Naive thymus-derived CD4-positive, alpha-beta T cell (primary cell): ENCODE results near the gene VPS37D. TPM values are rescaled to one million over a fixed set of nuclear protein-coding genes. Genes with fewer than 3 reads are reported as not detected.

ENCODE experiments used
- ATAC-seq: fragments of 150-1000 bp; cut with Tn5 transposase; 2 replicates; pipeline ENCODE4 v1.10.0; 2021; ENCODE audit warnings: mild to moderate bottlenecking, moderate library complexity
- CTCF ChIA-PET: fragments of 350-600 bp; sonication (Branson Sonifier 250); formaldehyde crosslinking; loops from one replicate; lab custom pipeline; 2021; ENCODE audit warnings: antibody characterized with exemption; lab: Charles Lee
- POLR2A ChIA-PET: fragments of 350-600 bp; sonication (Branson Sonifier 250); formaldehyde crosslinking; loops from one replicate; lab custom pipeline; 2021; ENCODE audit warnings: antibody characterized with exemption, inconsistent platforms; lab: Charles Lee
- DNase-seq, 9 donors: peaks; one replicate each; pipeline versions ENCODE4 v3.0.0 to v3.0.0-alpha.2; 2020 to 2022; ENCODE audit warnings: mixed read lengths in 1 of 9
- H3K27ac ChIP-seq: one replicate; pipeline ENCODE4 v1.7.0; 2013; ENCODE audit warnings: mild to moderate bottlenecking, low read depth, low read length, moderate library complexity
- H3K27me3 ChIP-seq, 2 donors: one replicate each; pipeline ENCODE4 v1.7.0; 2013; ENCODE audit warnings: low read length in 2 of 2, mild to moderate bottlenecking in 2 of 2, moderate library complexity in 2 of 2; ENCODE audit not compliant: control insufficient read depth in 2 of 2, insufficient read depth in 2 of 2
- H3K36me3 ChIP-seq, 3 experiments: 1 replicate in 2 of 3; 2 replicates in 1 of 3; pipeline ENCODE4 v1.7.0; 2013; ENCODE audit warnings: low read length in 3 of 3, mild to moderate bottlenecking in 3 of 3, moderate library complexity in 1 of 3; ENCODE audit not compliant: insufficient read depth in 3 of 3, control insufficient read depth in 2 of 3
- H3K4me1 ChIP-seq, 2 donors: one replicate each; pipeline ENCODE4 v1.7.0; 2013; ENCODE audit warnings: low read length in 2 of 2, mild to moderate bottlenecking in 2 of 2, moderate library complexity in 1 of 2; ENCODE audit not compliant: control insufficient read depth in 2 of 2, insufficient read depth in 2 of 2
- H3K4me3 ChIP-seq: 2 replicates; pipeline ENCODE4 v1.7.0; 2013; ENCODE audit warnings: mild to moderate bottlenecking, low read length
- H3K9me3 ChIP-seq, 3 experiments: 1 replicate in 2 of 3; 2 replicates in 1 of 3; pipeline ENCODE4 v1.7.0; 2013; ENCODE audit warnings: low read length in 3 of 3; ENCODE audit not compliant: control insufficient read depth in 2 of 3
- H3K27ac Mint-ChIP-seq, 9 donors: one replicate each; pipeline ENCODE4 v1.8.0; 2020 to 2022; ENCODE audit warnings: mixed read lengths in 9 of 9, mild to moderate bottlenecking in 8 of 9, moderate library complexity in 5 of 9, inconsistent platforms in 2 of 9
- H3K27me3 Mint-ChIP-seq, 5 donors: one replicate each; pipeline ENCODE4 v1.8.0; 2021 to 2022; ENCODE audit warnings: mixed read lengths in 5 of 5, mild to moderate bottlenecking in 1 of 5
- H3K36me3 Mint-ChIP-seq, 5 donors: one replicate each; pipeline ENCODE4 v1.8.0; 2020 to 2022; ENCODE audit warnings: mixed read lengths in 5 of 5, mild to moderate bottlenecking in 3 of 5, inconsistent platforms in 1 of 5
- H3K4me1 Mint-ChIP-seq, 7 donors: one replicate each; pipeline ENCODE4 v1.8.0; 2020 to 2022; ENCODE audit warnings: mixed read lengths in 7 of 7, mild to moderate bottlenecking in 3 of 7, inconsistent platforms in 1 of 7
- H3K4me3 Mint-ChIP-seq, 10 donors: one replicate each; pipeline ENCODE4 v1.8.0; 2020 to 2022; ENCODE audit warnings: mild to moderate bottlenecking in 10 of 10, mixed read lengths in 10 of 10, moderate library complexity in 6 of 10, inconsistent platforms in 2 of 10
- H3K9me3 Mint-ChIP-seq, 11 donors: one replicate each; pipeline ENCODE4 v1.8.0; 2020 to 2022; ENCODE audit warnings: mixed read lengths in 11 of 11, mild to moderate bottlenecking in 4 of 11, inconsistent platforms in 1 of 11, moderate library complexity in 1 of 11
- intact Hi-C, 2 donors: fragments of 100-400 bp; cut with micrococcal nuclease; formaldehyde crosslinking; loops; one replicate each; pipeline ENCODE4 v1.15.1; 2023
- microRNA-seq: library from miRNA; unstranded; fragments of <30 nt; microRNA quantifications from one replicate; pipeline ENCODE4 v1.2.0, GENCODE V29; 2022; ENCODE audit warnings: borderline microRNAs expressed
- polyA plus RNA-seq, 2 donors: library from polyadenylated mRNA; unstranded; fragments of 300-500 nt; fragmentation: Illumina TruSeq; gene quantifications; one replicate each; pipeline ENCODE4 v1.2.3, GENCODE V29; 2021
- total RNA-seq, 6 experiments: library from RNA in 5 of 6; stranded (reverse) in 5 of 6; gene quantifications; 1 replicate in 5 of 6; 2 replicates in 1 of 6; pipeline ENCODE4 v1.2.3 and lab custom pipeline; 2021 to 2026

The VPS37D gene
- total and polyA plus RNA-seq, 7 experiments from 2014 or later: 0.22 to 0.85 (median 0.44) TPM; not detected in 4

- no peaks in the 10 kb centered on the region for H3K27me3 ChIP-seq
- intact Hi-C loops: no loop called here
- ChIA-PET POLR2A (no interaction called here), CTCF (interaction anchor here (0.5 kb wide), 1 partner anchor 929 kb away, joined by 4 read pairs; no protein-coding TSS in a partner anchor)
- H3K4me1 Mint-ChIP-seq: peaks cover 8 to 27% (median 17%) of the 10 kb centered on the region in 7 donors
- no peak overlapping the region for H3K27ac Mint-ChIP-seq
- H3K9me3 Mint-ChIP-seq: peaks cover 0 to 2% (median 0%) of the 10 kb centered on the region in 11 donors
- H3K27me3 Mint-ChIP-seq: peaks cover 0 to 24% (median 5%) of the 10 kb centered on the region in 5 donors
- peak overlapping the region in 9 of 10 donors; percentile 26 to 86 (median 56) for H3K4me3 Mint-ChIP-seq
- ATAC-seq: no peak
- H3K4me3 ChIP-seq: no peak overlapping the region
- no peak overlapping the region for H3K27ac ChIP-seq
- DNase-seq: no peak
- H3K36me3 ChIP-seq: no peaks in the 10 kb centered on the region
- H3K4me1 ChIP-seq: peaks cover 16 to 22% of the 10 kb centered on the region in 2 donors
- peaks cover 0 to 1% (median 0%) of the 10 kb centered on the region in 5 donors for H3K36me3 Mint-ChIP-seq
- no peaks in the 10 kb centered on the region for H3K9me3 ChIP-seq
Measured at GRCh38 chr7:73721377-73721817, 53.8 kb downstream of the VPS37D start.

Small RNA genes within 50 kb of the gene (microRNA-seq; reads per million reads assigned to microRNA genes)
- gene MIR4284: not detected

Other genes with a start within 250 kb of the VPS37D start
- under 1 TPM in 3 of 5 experiments, not detected in 2; 0.15 to 0.24 (median 0.22) TPM for gene FZD9, start 234.1 kb upstream of the VPS37D start, total RNA-seq
- gene FZD9, start 234.1 kb upstream of the VPS37D start, polyA plus RNA-seq: under 1 TPM; 0.07 to 0.18 TPM
- 10 to 100 TPM; 44.7 to 90.3 (median 66.7) TPM for gene BAZ1B, start 145.5 kb upstream of the VPS37D start, total RNA-seq
- 10 to 100 TPM; 14.7 to 32.5 TPM for gene BAZ1B, start 145.5 kb upstream of the VPS37D start, polyA plus RNA-seq
- gene BCL7B, start 110.1 kb upstream of the VPS37D start, total RNA-seq: 100 to 1,000 TPM in 2 of 5 experiments, 10 to 100 TPM in 3; 57.3 to 118 (median 78.6) TPM
- gene BCL7B, start 110.1 kb upstream of the VPS37D start, polyA plus RNA-seq: 10 to 100 TPM; 80.5 to 89.1 TPM
- gene TBL2, start 89.3 kb upstream of the VPS37D start, total RNA-seq: 10 to 100 TPM; 19.2 to 40.9 (median 32.8) TPM
- 10 to 100 TPM; 21.3 to 29.0 TPM for gene TBL2, start 89.3 kb upstream of the VPS37D start, polyA plus RNA-seq
- gene MLXIPL, start 43.3 kb upstream of the VPS37D start, total RNA-seq: not detected
- not detected for gene MLXIPL, start 43.3 kb upstream of the VPS37D start, polyA plus RNA-seq
- 10 to 100 TPM in 4 of 5 experiments, 1 to 10 TPM in 1; 9.5 to 22.4 (median 13.4) TPM for gene DNAJC30, start 15.6 kb downstream of the VPS37D start, total RNA-seq
- 10 to 100 TPM; 11.8 to 12.9 TPM for gene DNAJC30, start 15.6 kb downstream of the VPS37D start, polyA plus RNA-seq
- gene BUD23, start 15.8 kb downstream of the VPS37D start, total RNA-seq: 100 to 1,000 TPM in 2 of 5 experiments, 10 to 100 TPM in 3; 50.5 to 107 (median 72.0) TPM
- gene BUD23, start 15.8 kb downstream of the VPS37D start, polyA plus RNA-seq: 100 to 1,000 TPM; 126 to 156 TPM
- 10 to 100 TPM in 3 of 5 experiments, 1 to 10 TPM in 2; 9.6 to 13.4 (median 10.5) TPM for gene STX1A, start 51.8 kb downstream of the VPS37D start, total RNA-seq
- 1 to 10 TPM; 1.2 to 3.2 TPM for gene STX1A, start 51.8 kb downstream of the VPS37D start, polyA plus RNA-seq
- gene ABHD11, start 71.0 kb downstream of the VPS37D start, total RNA-seq: 10 to 100 TPM; 12.3 to 22.7 (median 17.2) TPM
- gene ABHD11, start 71.0 kb downstream of the VPS37D start, polyA plus RNA-seq: 10 to 100 TPM; 10.2 to 15.9 TPM
- not detected for gene CLDN3, start 102.4 kb downstream of the VPS37D start, total RNA-seq
- gene CLDN3, start 102.4 kb downstream of the VPS37D start, polyA plus RNA-seq: not detected
- gene CLDN4, start 163.2 kb downstream of the VPS37D start, total RNA-seq: under 1 TPM in 1 of 5 experiments, not detected in 4; 0.24 TPM
- under 1 TPM; 0.14 to 0.16 TPM for gene CLDN4, start 163.2 kb downstream of the VPS37D start, polyA plus RNA-seq
- 1 to 10 TPM; 1.8 to 7.4 (median 3.3) TPM for gene METTL27, start 174.7 kb downstream of the VPS37D start, total RNA-seq
- 1 to 10 TPM; 1.5 to 2.0 TPM for gene METTL27, start 174.7 kb downstream of the VPS37D start, polyA plus RNA-seq
- not detected for gene TMEM270, start 193.3 kb downstream of the VPS37D start, total RNA-seq
- not detected for gene TMEM270, start 193.3 kb downstream of the VPS37D start, polyA plus RNA-seq